GM18909 (cell line): ENCODE results near the gene RFC2.
A peak's percentile ranks its signal among the peaks of the same experiment; 100 is the strongest.
"Not testable (repeated sequence)": the region's sequence is repeated elsewhere in the genome, so short reads cannot be mapped to it uniquely, and the experiment has no call there.

Experiments used
- ATAC-seq: cut with Tn5 transposase; IDR thresholded peaks from one replicate; pipeline ENCODE4 v1.9.1; 2021; ENCODE audit warnings: mild to moderate bottlenecking; ENCODE audit not compliant: unreplicated experiment, poor library complexity

RFC2 gene

GRCh38 chr7:74283858-74284447, 29.8 kb upstream of the RFC2 start:
- ATAC-seq = no peak

GRCh38 chr7:74282748-74283459, 28.7 kb upstream of the RFC2 start:
- no peak for ATAC-seq

DNA sequence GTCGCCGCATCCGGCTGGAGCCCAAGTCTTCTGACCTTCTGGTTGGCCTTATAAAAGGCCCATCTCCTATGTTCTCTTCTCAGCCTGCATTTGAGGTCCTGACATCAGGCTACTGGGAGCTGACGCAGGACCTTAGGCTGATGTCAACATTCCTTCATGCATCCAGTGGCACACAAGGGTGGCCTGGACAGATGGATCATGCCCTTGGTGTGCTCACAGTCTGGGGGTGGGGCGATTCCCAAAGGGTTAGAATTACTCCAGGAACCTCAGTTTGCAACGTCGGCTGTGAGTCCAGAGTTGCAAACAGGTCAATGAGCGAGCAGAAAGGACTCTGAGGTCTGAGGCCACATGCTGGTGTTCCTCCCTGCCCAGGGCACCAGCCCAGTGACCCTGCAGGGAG, 26.8 kb upstream of the RFC2 start:
- ATAC-seq = no peak

DNA sequence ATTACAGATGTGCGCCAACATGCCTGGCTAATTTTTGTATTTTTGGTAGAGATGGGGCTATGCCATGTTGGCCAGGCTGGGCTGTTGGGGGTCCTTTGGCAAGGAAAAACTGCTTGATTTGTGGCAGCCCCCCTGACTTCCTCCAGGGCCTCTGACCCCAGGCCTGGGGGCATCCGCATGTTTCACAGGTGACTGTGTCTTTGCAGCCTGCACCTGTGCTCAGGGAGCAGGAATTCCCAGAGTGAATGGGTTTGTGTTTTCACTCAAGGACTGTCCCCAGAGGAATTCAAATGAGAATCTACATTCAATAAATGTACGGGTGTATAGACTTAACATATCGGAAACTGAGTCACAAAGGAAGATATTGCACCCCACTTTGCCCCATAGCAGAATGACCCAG, 23.4 kb upstream of the RFC2 start:
- no peak for ATAC-seq

DNA sequence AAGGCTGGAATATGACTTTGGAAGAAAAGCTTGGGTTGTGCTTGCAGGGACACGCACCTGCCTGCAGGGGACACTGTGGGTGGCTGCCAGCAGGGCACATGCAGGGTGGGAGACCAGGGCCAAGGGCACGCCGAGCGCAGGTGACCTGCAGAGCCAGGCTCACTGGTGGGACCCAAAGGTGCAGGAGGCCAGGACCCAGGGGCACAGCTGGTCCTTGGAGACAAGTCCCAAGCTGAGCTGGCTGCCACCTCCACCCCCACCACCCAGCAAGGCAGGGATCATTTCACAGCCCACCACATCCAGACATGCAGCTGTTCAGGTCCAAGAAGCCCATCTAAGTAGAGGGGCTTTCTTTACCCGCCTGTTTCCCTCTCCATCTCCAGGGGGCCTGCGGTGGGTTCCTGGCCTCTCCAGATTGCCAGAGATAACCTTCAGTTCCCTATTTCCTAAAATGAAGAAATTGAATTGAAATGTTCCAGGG, 21.2 kb upstream of the RFC2 start:
- no peak for ATAC-seq

DNA sequence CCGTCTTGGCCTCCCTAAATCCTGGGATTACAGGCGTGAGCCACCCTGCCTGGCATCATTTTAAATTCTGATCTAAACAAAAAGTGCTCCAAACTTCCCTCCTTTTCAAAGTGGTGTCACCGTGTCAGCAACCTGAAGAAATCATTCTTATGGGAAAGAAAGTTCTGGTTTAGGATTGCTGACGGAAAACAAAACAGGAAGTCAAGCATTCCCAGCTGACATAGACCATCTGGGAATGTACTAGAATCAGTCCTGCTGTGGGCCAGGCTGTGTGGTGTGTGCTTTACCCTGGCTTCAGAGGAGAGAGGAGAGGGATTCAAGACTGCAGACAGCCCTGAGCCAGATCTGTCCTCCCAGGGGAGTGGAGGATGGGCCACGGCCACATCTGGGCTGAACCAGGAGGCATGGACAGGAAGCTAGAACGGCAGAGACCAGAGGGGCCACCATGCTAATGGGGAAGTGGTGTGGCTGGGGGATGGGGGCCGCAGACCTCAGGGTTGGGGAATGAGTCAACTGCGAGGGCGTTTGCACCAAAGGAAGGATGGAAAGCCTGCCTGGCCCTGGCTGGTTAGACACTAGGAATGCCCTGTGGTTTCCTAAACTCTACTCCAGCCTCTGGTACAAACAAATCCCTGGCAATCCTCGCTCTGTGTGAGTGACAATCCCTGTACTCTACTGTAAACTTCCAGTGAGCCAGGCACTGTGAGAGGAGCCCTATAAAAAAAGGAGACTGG, 18.3 kb upstream of the RFC2 start:
- ATAC-seq = peak; percentile 82

DNA sequence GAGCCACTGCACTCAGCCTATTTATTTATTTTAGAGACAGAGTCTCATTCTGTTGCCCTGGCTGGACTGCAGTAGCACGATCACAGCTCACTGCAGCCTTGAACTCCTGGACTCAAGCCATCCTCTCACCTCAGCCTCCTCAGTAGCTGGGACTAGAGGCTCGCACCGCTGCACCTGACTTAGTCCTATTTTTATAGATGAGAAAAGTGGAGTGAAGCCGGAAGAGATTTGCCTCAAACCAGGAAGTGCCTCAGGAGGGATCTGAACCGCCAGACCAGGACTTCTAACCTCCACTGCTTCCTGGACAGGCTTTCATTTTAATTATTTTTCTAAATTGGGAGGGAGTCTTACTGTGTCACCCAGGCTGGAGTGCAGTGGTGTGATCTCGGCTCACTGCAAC, 17.5 kb upstream of the RFC2 start:
- no peak for ATAC-seq

- ATAC-seq = peak; percentile 38
Measured at GRCh38 chr7:74269757-74270277, 15.6 kb upstream of the RFC2 start.

DNA sequence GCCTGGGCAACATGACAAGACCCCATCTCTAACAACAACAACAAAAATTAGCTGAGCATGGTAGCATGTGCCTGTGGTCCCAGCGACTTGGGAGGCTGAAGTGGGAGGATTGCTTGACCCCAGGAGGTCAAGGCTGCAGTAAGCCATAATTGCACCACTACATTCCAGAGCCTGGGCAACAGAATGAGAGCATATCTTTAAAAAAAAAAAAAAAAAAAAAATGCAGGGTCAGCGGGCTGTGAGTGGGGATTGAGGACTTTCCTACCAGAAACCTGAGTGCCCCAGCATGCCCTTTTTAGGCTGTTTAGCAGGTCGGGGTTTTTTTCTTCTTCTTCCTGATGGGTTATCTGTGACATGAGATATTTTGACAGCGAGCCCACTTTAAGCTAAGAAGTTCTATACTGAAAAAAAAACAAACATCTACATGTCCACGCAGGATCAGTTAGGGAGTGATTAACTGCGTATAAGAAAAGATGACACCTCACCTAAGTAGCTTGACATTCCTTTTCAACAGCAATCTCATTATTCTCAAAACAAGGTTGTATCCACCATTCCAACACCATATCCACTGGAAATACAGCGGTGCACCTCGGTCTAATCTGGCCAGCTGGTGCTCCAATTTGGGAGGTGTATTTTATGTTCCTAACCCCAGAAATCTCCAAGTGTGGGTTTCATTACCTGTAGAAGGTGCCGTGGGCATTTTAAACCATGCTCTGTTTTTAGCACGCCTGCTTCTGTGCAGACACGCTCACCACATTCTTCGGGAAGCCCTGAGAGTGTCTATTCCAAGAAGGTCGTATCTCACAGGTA, 13.8 kb upstream of the RFC2 start:
- ATAC-seq = no peak

- no peak for ATAC-seq
Measured at GRCh38 chr7:74266191-74266963, 12.2 kb upstream of the RFC2 start.

- ATAC-seq = no peak
Measured at GRCh38 chr7:74263399-74264120, 9.4 kb upstream of the RFC2 start.

DNA sequence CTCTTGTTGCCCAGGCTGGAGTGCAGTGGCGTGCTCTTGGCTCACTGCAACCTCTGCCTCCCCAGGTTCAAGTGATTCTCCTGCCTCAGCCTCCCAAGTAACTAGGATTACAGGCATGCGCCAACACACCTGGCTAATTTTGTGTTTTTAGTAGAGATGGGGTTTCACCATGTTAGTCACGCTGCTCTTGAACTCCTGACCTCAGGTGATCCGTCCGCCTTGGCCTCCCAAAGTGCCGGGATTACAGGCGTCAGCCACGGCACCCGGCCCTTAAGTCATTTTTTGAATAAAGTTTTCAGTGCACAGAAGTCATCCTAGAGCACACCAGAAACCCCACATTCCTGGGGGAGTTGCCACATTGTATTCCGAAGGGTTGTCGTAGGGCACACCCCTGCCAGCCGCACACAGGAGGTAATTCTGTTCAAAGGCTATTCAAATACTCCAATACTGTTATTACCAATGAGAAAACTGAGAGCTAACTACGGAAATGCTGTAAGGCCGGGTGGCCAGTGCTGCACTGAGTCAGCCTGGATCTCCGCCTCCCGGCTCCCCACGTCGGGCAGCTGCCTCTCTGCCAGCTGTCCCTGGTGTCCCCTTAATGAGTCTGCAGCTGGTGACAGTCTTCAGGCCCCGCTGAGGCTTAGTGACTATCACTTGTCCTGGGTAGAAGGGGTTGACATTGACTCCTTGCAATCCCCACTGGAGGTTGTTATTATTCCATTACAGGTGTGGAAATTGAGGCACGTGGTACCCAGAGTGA, 8.6 kb upstream of the RFC2 start:
- ATAC-seq = no peak

- ATAC-seq = no peak
Measured at GRCh38 chr7:74258639-74259038, 4.4 kb upstream of the RFC2 start.

DNA sequence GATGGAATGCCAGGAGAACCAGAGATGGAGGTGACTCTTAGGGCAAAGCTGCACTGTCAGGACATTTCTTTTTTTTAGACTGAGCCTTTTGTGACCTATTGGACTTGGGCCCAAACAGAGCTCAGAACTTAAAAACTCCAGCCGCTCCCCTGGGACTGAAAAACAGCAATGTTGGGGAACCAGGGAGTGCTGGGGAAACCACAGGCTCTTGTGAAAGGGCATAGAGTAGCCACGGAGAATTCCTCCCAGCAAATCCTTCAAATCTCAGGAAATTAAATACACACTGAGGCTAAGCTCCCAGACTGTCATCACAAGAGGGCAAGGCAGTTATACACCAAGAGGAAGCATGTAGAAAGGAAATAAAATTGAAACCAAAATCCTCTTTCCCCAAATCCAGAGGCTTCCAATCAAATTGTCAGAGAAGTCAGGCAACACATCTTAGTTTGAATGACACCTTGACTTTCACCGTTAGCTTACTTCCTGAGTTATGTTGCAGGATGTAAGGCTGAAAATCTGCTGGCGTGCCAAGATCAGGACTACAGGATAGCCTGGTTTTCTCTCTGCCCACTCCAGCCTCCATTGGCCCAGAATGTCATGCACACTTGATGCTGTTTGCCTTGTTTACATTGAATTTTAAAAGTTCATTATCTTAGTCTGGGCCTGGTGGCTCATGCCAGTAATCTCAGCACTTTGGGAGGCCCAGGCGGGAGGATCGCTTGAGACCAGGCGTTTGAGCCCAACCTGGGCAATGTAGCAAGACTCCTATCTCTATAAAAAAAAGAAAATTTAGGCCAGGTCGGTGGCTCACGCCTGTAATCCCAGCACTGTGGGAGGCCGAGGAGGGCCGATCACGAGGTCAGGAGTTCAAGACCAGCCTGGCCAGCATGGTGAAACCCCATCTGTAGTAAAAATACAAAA, 2.6 kb upstream of the RFC2 start:
- no peak for ATAC-seq

- ATAC-seq = not testable (repeated sequence)
Measured at GRCh38 chr7:74255461-74255860, 1.3 kb upstream of the RFC2 start.

DNA sequence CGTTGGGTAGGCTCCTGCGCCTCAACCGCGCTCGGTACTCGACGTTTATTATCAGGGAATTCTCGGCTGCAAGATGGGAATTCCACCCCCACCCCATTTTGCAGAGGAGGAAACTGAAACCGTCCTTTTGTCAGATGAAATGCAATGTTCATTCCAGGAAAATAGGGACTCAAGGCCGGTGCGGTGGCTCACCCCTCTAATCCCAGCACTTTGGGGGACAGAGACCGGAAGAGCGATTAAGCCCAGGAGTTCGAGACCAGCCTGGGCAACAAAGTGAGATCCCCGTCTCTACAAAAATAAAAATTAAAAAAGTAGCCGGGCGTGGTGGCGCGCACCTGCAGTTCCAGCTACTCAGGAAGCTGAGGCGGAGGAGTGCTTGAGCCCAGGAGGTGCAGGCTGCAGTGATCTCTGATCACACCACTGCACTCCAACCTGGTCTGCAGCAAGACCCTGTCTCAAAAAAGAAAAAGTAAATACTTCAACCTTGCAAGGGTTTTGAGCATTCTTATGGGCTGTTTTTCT, 720 bp upstream of the RFC2 start:
- no peak for ATAC-seq

DNA sequence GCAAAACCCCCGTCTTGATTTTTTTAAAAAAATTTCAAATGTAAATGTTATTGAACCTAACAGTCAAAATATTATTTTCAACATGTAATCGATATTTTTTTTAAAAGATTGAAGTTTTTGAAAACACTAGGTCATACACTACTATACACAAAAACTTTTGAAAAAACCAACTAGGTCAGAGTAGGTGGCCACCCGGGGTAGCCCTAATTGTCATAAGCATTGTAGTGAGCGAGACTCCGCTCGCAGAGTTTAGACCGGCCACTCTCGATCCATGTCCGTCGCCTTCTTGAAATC, 417 bp downstream of the RFC2 start:
- peak; percentile 1 for ATAC-seq
